GM12878 (cell line): ENCODE measurements around the gene CACHD1. TPM values are rescaled to one million over a fixed set of nuclear protein-coding genes. Genes with fewer than 3 reads are reported as not detected.

Experiments
- ATAC-seq: fragments of 200-7000 bp; cut with Tn5 transposase; 3 replicates; pipeline ENCODE4 v1.9.1; 2020; ENCODE audit warnings: mild to moderate bottlenecking, moderate library complexity
- BruUV-seq: library from RNA; stranded (reverse); fragments of 400-500 nt; replicated peaks from 2 replicates; lab custom pipeline; 2021; lab: Mats Ljungman, UMichigan
- CTCF ChIA-PET: fragments of 300-600 bp; sonication (Branson Sonifier 250); formaldehyde crosslinking; extraction: SDS; loops from one replicate; lab custom pipeline; 2021; ENCODE audit warnings: inconsistent platforms; lab: Yijun Ruan, JAX
- POLR2A ChIA-PET: fragments of 350-600 bp; formaldehyde crosslinking; extraction: SDS; loops from one replicate; lab custom pipeline; 2021; ENCODE audit warnings: inconsistent platforms; lab: Charles Lee
- RAD21 ChIA-PET: fragments of 300-600 bp; sonication (Branson Sonifier 250); formaldehyde crosslinking; loops from one replicate; lab custom pipeline; 2023; ENCODE audit warnings: antibody characterized with exemption; ENCODE audit not compliant: unreplicated experiment; lab: Charles Lee
- SMC1A ChIA-PET: fragments of 300-600 bp; sonication (Branson Sonifier 250); formaldehyde crosslinking; loops from one replicate; lab custom pipeline; 2023; ENCODE audit not compliant: unreplicated experiment, uncharacterized antibody; lab: Charles Lee
- DNase-seq: peaks from one replicate; pipeline ENCODE4 v3.0.0-alpha.2; 2011; ENCODE audit warnings: low read depth, low spot score
- FAIRE-seq: peaks from 3 replicates; lab custom pipeline; 2011; peaks lifted over from hg19 to GRCh38; lab: Jason Lieb, UNC
- H2AFZ ChIP-seq: 2 replicates; pipeline ENCODE4 v1.6.0; 2011; ENCODE audit warnings: low read depth, low read length, control low read depth; ENCODE audit not compliant: control insufficient read depth
- H3K27ac ChIP-seq: 2 replicates; pipeline ENCODE4 v1.5.1; 2011; ENCODE audit warnings: control low read depth; ENCODE audit not compliant: control insufficient read depth, insufficient read depth
- H3K27me3 ChIP-seq, 2 experiments: replicated peaks in 1 of 2; 2 replicates each; pipeline versions ENCODE4 v1.6.0 to v1.6.1; 2011; ENCODE audit warnings: low read length in 1 of 2; ENCODE audit not compliant: control insufficient read depth in 2 of 2, insufficient read depth in 2 of 2
- H3K36me3 ChIP-seq, 2 experiments: 2 replicates each; pipeline ENCODE4 v1.5.1; 2011; ENCODE audit warnings: low read length in 1 of 2; ENCODE audit not compliant: control insufficient read depth in 2 of 2, insufficient read depth in 2 of 2
- H3K4me1 ChIP-seq: 2 replicates; pipeline ENCODE4 v1.6.1; 2011; ENCODE audit warnings: mild to moderate bottlenecking, low read length, moderate library complexity, mixed read lengths; ENCODE audit not compliant: control insufficient read depth, insufficient read depth
- H3K4me2 ChIP-seq: 2 replicates; pipeline ENCODE4 v1.6.0; 2011; ENCODE audit warnings: control low read depth; ENCODE audit not compliant: control insufficient read depth, insufficient read depth
- H3K4me3 ChIP-seq: fragments of 200-600 bp; sonication (generic); 2 replicates; pipeline ENCODE4 v1.5.1; 2016
- H3K79me2 ChIP-seq: 2 replicates; pipeline ENCODE4 v1.6.0; 2011; ENCODE audit warnings: low read length; ENCODE audit not compliant: control insufficient read depth, insufficient read depth
- H3K9ac ChIP-seq: 2 replicates; pipeline ENCODE4 v1.8.0; 2011; ENCODE audit warnings: low read length, control low read depth, mixed read lengths; ENCODE audit not compliant: control insufficient read depth, insufficient read depth
- H3K9me3 ChIP-seq: replicated peaks from 3 replicates; pipeline ENCODE4 v1.5.1; 2011; ENCODE audit warnings: mild to moderate bottlenecking, low read length; ENCODE audit not compliant: control insufficient read depth, insufficient read depth
- H4K20me1 ChIP-seq: 2 replicates; pipeline ENCODE4 v1.6.0; 2011; ENCODE audit not compliant: control insufficient read depth, insufficient read depth
- BACH1 ChIP-seq: fragments of 450-650 bp; IDR thresholded peaks from 2 replicates; pipeline ENCODE4 v1.6.1; 2017; ENCODE audit warnings: mild to moderate bottlenecking, borderline replicate concordance
- CREM ChIP-seq: IDR thresholded peaks from 2 replicates; pipeline ENCODE4 v1.6.1; 2014; ENCODE audit warnings: antibody characterized with exemption, low read depth
- EED ChIP-seq: sonication (generic); IDR thresholded peaks from 2 replicates; pipeline ENCODE4 v1.6.1; 2016; ENCODE audit warnings: antibody characterized with exemption, low read depth
- GABPA ChIP-seq: IDR thresholded peaks from 2 replicates; pipeline ENCODE4 v1.6.1; 2014; ENCODE audit warnings: antibody characterized with exemption, low read depth, mild to moderate bottlenecking, inconsistent platforms
- IRF3 ChIP-seq: fragments of 450-650 bp; IDR thresholded peaks from 2 replicates; pipeline ENCODE4 v1.6.1; 2014; ENCODE audit warnings: mild to moderate bottlenecking
- NFYA ChIP-seq: IDR thresholded peaks from 2 replicates; pipeline ENCODE4 v1.6.1; 2011; ENCODE audit warnings: low read depth, mild to moderate bottlenecking, low read length, improper control_type of control experiment, borderline replicate concordance
- POLR2AphosphoS2 ChIP-seq: IDR thresholded peaks from 2 replicates; pipeline ENCODE4 v1.6.1; 2011; ENCODE audit warnings: low read depth, mild to moderate bottlenecking, low read length, improper control_type of control experiment, moderate library complexity
- SMC3 ChIP-seq: IDR thresholded peaks from 2 replicates; pipeline ENCODE4 v1.6.1; 2011; ENCODE audit warnings: low read length, improper control_type of control experiment, borderline replicate concordance
- SREBF2 ChIP-seq: IDR thresholded peaks from 2 replicates; pipeline ENCODE4 v1.6.1; 2012; ENCODE audit warnings: mild to moderate bottlenecking, low read length
- ZBTB4 ChIP-seq: fragments of 450-650 bp; formaldehyde crosslinking; IDR thresholded peaks from 2 replicates; pipeline ENCODE4 v1.4.0; 2022; ENCODE audit warnings: mild to moderate bottlenecking, moderate library complexity
- ZBTB40 ChIP-seq: fragments of 450-650 bp; IDR thresholded peaks from 2 replicates; pipeline ENCODE4 v1.6.1; 2016; ENCODE audit warnings: mild to moderate bottlenecking, moderate library complexity, borderline replicate concordance
- WGBS: methylation state at CpG from one replicate; pipeline ENCODE4 v1.1.6; 2016; ENCODE audit warnings: low lambda C conversion rate; ENCODE audit not compliant: insufficient replicate concordance, insufficient coverage; ENCODE audit errors: missing lambda C conversion rate; 5-methylcytosine and 5-hydroxymethylcytosine counted together
- in situ Hi-C: fragments of 300-500 bp; cut with MboI; formaldehyde crosslinking; loops from 9 replicates; pipeline ENCODE4 v1.14.3; 2018; ENCODE audit warnings: mixed read lengths
- intact Hi-C: fragments of 100-400 bp; cut with micrococcal nuclease; formaldehyde crosslinking; loops from one replicate; pipeline ENCODE4 v1.14.2; 2022; ENCODE audit not compliant: unreplicated experiment
- polyA plus RNA-seq, 11 experiments: library from polyadenylated mRNA; depleted of rRNA in 4 of 11; unstranded in 6 of 11; stranded (reverse) in 5 of 11; fragments of >200 nt; fragmentation: Nextera tagmentation in 4 of 11; fragmentation: Illumina TruSeq in 1 of 11; extraction: Ambion mirVana in 4 of 11; extraction: Trizol in 1 of 11; gene quantifications; 1 replicate in 1 of 11; 2 replicates in 10 of 11; pipeline versions ENCODE4 v1.2.1 to v1.2.3, GENCODE V29; 2011 to 2016; ENCODE audit warnings: inconsistent platforms in 2 of 11, missing spikeins in 2 of 11, low read depth in 1 of 11
- total RNA-seq, 4 experiments: library from RNA; depleted of rRNA in 3 of 4; stranded (reverse); fragments of >200 nt in 3 of 4; fragmentation: Illumina TruSeq in 1 of 4; extraction: Trizol in 1 of 4; gene quantifications; 2 replicates each; pipeline versions ENCODE4 v1.2.1 to v1.2.3, GENCODE V29; 2013 to 2021

Gene CACHD1
- total and polyA plus RNA-seq, 10 of the 15 experiments (the other 5 are each of a cell fraction or from before 2014, with no cell fraction given): 0.03 TPM; not detected in 9

GRCh38 chr1:64451440-64451839 lies 18.5 kb upstream of the CACHD1 start:
- H3K4me1 ChIP-seq: no peaks in the 10 kb centered on the region
- H3K9ac ChIP-seq: no peak overlapping the region
- ChIA-PET SMC1A (no interaction called here), POLR2A (no interaction called here), RAD21 (no interaction called here), CTCF (no interaction called here)
- intact Hi-C loops (no loop called here), in situ Hi-C loops (no loop called here)
- H3K36me3 ChIP-seq: no peaks in the 10 kb centered on the region
- WGBS: 0% methylated on average over 1 of the region's 1 CpG
- no peaks in the 10 kb centered on the region for H4K20me1 ChIP-seq
- H3K9me3 ChIP-seq: no peaks in the 10 kb centered on the region
- H3K4me2 ChIP-seq: no peak overlapping the region
- no peak for ATAC-seq
- H3K27ac ChIP-seq: no peak overlapping the region
- FAIRE-seq: no peak
- no TSS peak for BruUV-seq
- DNase-seq: no peak
- H3K79me2 ChIP-seq: no peaks in the 10 kb centered on the region
- H2AFZ ChIP-seq: no peak overlapping the region
- no peaks in the 10 kb centered on the region; a peak in 1 of 4 replicates for H3K27me3 ChIP-seq
- no peak overlapping the region for H3K4me3 ChIP-seq
- no peak for TF ChIP-seq ZBTB40
- TF ChIP-seq IRF3: no peak
- no peak for TF ChIP-seq CREM
- TF ChIP-seq SMC3: no peak
- no peak for TF ChIP-seq POLR2AphosphoS2
- TF ChIP-seq SREBF2: no peak
- no peak for TF ChIP-seq NFYA
- no peak for TF ChIP-seq EED
- TF ChIP-seq GABPA: no peak
- TF ChIP-seq BACH1: no peak
- no peak for TF ChIP-seq ZBTB4 (CRISPR knock-in tag)
